SW480 (cell line): Measurements from ENCODE around the gene MBD3L2.
A peak's percentile ranks its signal among the peaks of the same experiment; 100 is the strongest.
"Not testable (repeated sequence)": the region's sequence is repeated elsewhere in the genome, so short reads cannot be mapped to it uniquely, and the experiment has no call there.

Experiments used
- DNase-seq: peaks from one replicate; pipeline ENCODE4 v3.0.0-alpha.2; 2016; ENCODE audit warnings: low spot score

Gene MBD3L2

GRCh38 chr19:7049021-7049420 lies at the start of gene MBD3L2:
TSS of gene MBD3L2 (plus strand) at chr19:7049321. CDS start at chr19:7049374, 53 bp downstream.
- DNase-seq = not testable (repeated sequence)

GRCh38 chr19:6999933-7000332 lies 49.2 kb upstream of the MBD3L2 start:
- no peak for DNase-seq

- DNase-seq = no peak
Observed at GRCh38 chr19:7000333-7000732, 48.8 kb upstream of the MBD3L2 start.

GRCh38 chr19:7000816-7001215 lies 48.3 kb upstream of the MBD3L2 start:
- DNase-seq = no peak

GRCh38 chr19:7004313-7004931 lies 44.7 kb upstream of the MBD3L2 start:
- DNase-seq = peak; percentile 49

GRCh38 chr19:7006135-7006704 lies 42.9 kb upstream of the MBD3L2 start:
- no peak for DNase-seq

- no peak for DNase-seq
Observed at GRCh38 chr19:7007859-7008258, 41.3 kb upstream of the MBD3L2 start.

GRCh38 chr19:7010722-7011593 lies 38.2 kb upstream of the MBD3L2 start:
- DNase-seq = no peak

- no peak for DNase-seq
Observed at GRCh38 chr19:7013678-7014077, 35.4 kb upstream of the MBD3L2 start.

GRCh38 chr19:7018828-7019227 lies 30.3 kb upstream of the MBD3L2 start:
- DNase-seq = no peak

- DNase-seq = not testable (repeated sequence)
Observed at GRCh38 chr19:7021331-7021730, 27.8 kb upstream of the MBD3L2 start, which contains the start of gene MBD3L2B. TSS of gene MBD3L2B (minus strand) at chr19:7021431. CDS start at chr19:7021397, 34 bp downstream.

- DNase-seq = not testable (repeated sequence)
Observed at GRCh38 chr19:7028790-7029189, 20.3 kb upstream of the MBD3L2 start.

GRCh38 chr19:7030278-7030677 lies 18.8 kb upstream of the MBD3L2 start, which contains the start of gene MBD3L5:
TSS of gene MBD3L5 (plus strand) at chr19:7030578. CDS start at chr19:7030612, 34 bp downstream.
- not testable (repeated sequence) for DNase-seq

- DNase-seq = not testable (repeated sequence)
Observed at GRCh38 chr19:7040079-7040478, 9.0 kb upstream of the MBD3L2 start, which contains the start of gene MBD3L4. TSS of gene MBD3L4 (minus strand) at chr19:7040179. CDS start at chr19:7040144, 35 bp downstream.

GRCh38 chr19:7041563-7041962 lies 7.6 kb upstream of the MBD3L2 start:
- DNase-seq = not testable (repeated sequence)

GRCh38 chr19:7051421-7051820 lies 2.3 kb downstream of the MBD3L2 start:
- not testable (repeated sequence) for DNase-seq

GRCh38 chr19:7052896-7053295 lies 3.8 kb downstream of the MBD3L2 start:
- not testable (repeated sequence) for DNase-seq

GRCh38 chr19:7054635-7055368 lies 5.7 kb downstream of the MBD3L2 start:
- not testable (repeated sequence) for DNase-seq

- DNase-seq = not testable (repeated sequence)
Observed at GRCh38 chr19:7055679-7056078, 6.6 kb downstream of the MBD3L2 start.

- DNase-seq = not testable (repeated sequence)
Observed at GRCh38 chr19:7056371-7056770, 7.2 kb downstream of the MBD3L2 start.

GRCh38 chr19:7058576-7058975 lies 9.5 kb downstream of the MBD3L2 start, which contains the start of gene MBD3L3:
TSS of gene MBD3L3 (minus strand) at chr19:7058676. CDS start at chr19:7058605, 71 bp downstream.
- DNase-seq = not testable (repeated sequence)

- not testable (repeated sequence) for DNase-seq
Observed at GRCh38 chr19:7059977-7060376, 10.9 kb downstream of the MBD3L2 start.
